ENCODE results near the gene NAALADL2.

The NAALADL2 gene

DNA sequence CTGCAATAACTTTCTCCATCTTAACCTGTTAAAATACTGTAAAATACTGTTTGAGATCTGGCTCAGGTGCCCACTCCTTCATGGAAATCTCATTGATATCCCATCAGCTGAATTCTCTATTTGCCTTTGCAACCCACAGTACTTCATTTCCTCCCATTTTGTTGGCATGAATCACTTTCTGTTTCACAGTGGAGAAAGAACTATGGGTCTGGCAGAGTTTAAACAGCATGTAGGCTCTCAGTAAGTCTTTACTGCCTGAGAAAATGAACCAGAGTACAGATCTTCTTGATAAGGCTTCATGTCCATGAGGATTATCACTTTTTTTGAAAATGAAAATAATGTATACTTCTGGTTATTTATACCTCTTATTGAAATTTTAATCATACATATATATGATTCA lies 245.9 kb downstream of the NAALADL2 start:
- Histone ChIP-seq H4K20me1 (ENCODE audit: insufficient read depth) (no peaks in the 10 kb centered on the region), H3K4me1 (ENCODE audit: low read depth, poor library complexity, severe bottlenecking) (peaks cover 4% of the 10 kb centered on the region), H3K27ac (no peak overlapping the region), H3K36me3 (ENCODE audit: insufficient read depth) (no peaks in the 10 kb centered on the region), H3K4me2 (no peak overlapping the region), H3K4me3 (IDR thresholded peaks at IDR 0.05; ENCODE audit: insufficient read depth, low read depth, low read length) (no peak overlapping the region), H3K9ac (no peak overlapping the region), H2AFZ (ENCODE audit: low read depth) (no peak overlapping the region), H3K79me2 (ENCODE audit: insufficient read depth, low read depth) (no peaks in the 10 kb centered on the region), H3K27me3 (ENCODE audit: insufficient read depth, low read depth) (no peaks in the 10 kb centered on the region)
- TF ChIP-seq, protein P1, sequence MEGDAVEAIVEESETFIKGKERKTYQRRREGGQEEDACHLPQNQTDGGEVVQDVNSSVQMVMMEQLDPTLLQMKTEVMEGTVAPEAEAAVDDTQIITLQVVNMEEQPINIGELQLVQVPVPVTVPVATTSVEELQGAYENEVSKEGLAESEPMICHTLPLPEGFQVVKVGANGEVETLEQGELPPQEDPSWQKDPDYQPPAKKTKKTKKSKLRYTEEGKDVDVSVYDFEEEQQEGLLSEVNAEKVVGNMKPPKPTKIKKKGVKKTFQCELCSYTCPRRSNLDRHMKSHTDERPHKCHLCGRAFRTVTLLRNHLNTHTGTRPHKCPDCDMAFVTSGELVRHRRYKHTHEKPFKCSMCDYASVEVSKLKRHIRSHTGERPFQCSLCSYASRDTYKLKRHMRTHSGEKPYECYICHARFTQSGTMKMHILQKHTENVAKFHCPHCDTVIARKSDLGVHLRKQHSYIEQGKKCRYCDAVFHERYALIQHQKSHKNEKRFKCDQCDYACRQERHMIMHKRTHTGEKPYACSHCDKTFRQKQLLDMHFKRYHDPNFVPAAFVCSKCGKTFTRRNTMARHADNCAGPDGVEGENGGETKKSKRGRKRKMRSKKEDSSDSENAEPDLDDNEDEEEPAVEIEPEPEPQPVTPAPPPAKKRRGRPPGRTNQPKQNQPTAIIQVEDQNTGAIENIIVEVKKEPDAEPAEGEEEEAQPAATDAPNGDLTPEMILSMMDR (conservative IDR thresholded peaks at IDR 0.05; ENCODE audit: low read depth, low read length) = no peak

DNA sequence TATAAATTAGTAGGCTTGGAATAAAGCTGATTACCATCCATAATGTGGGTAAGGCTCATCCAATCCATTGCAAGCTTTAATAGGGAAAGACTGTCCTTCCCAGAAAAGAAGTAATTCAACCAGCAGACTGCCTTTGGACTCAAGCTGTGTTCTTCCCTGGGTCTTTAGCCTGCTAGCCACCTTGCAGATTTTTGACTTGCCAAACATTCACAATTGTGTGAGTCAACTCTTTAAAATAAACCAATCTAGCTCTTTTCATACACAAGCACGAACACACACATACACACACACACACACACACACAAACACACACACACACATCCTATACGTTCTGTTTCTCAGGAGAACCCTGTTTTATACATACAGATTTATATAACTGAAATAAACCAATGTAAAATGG lies 248.1 kb downstream of the NAALADL2 start:
- Histone ChIP-seq H3K36me3 (ENCODE audit: insufficient read depth) (no peaks in the 10 kb centered on the region), H2AFZ (ENCODE audit: low read depth) (no peak overlapping the region), H3K27me3 (ENCODE audit: insufficient read depth, low read depth) (no peaks in the 10 kb centered on the region), H3K4me3 (IDR thresholded peaks at IDR 0.05; ENCODE audit: insufficient read depth, low read depth, low read length) (no peak overlapping the region), H3K79me2 (ENCODE audit: insufficient read depth, low read depth) (no peaks in the 10 kb centered on the region), H3K9ac (no peak overlapping the region), H3K4me1 (ENCODE audit: low read depth, poor library complexity, severe bottlenecking) (peaks cover 17% of the 10 kb centered on the region), H3K27ac (no peak overlapping the region), H3K4me2 (no peak overlapping the region), H4K20me1 (ENCODE audit: insufficient read depth) (no peaks in the 10 kb centered on the region)
- TF ChIP-seq, protein P1 (conservative IDR thresholded peaks at IDR 0.05; ENCODE audit: low read depth, low read length) = no peak

GRCh38 chr3:175107995-175108394 lies 248.9 kb downstream of the NAALADL2 start:
- H3K4me2 ChIP-seq = no peak overlapping the region
- H3K4me3 ChIP-seq (IDR thresholded peaks at IDR 0.05; ENCODE audit: insufficient read depth, low read depth, low read length) = no peak overlapping the region
- H3K27ac ChIP-seq = no peak overlapping the region
- no peaks in the 10 kb centered on the region for H3K79me2 ChIP-seq (ENCODE audit: insufficient read depth, low read depth)
- no peaks in the 10 kb centered on the region for H3K36me3 ChIP-seq (ENCODE audit: insufficient read depth)
- TF ChIP-seq, protein P1 (conservative IDR thresholded peaks at IDR 0.05; ENCODE audit: low read depth, low read length) = no peak
- no peaks in the 10 kb centered on the region for H3K27me3 ChIP-seq (ENCODE audit: insufficient read depth, low read depth)
- no peak overlapping the region for H2AFZ ChIP-seq (ENCODE audit: low read depth)
- no peak overlapping the region for H3K9ac ChIP-seq
- H3K4me1 ChIP-seq (ENCODE audit: low read depth, poor library complexity, severe bottlenecking) = peaks cover 17% of the 10 kb centered on the region
- no peaks in the 10 kb centered on the region for H4K20me1 ChIP-seq (ENCODE audit: insufficient read depth)

GRCh38 chr3:175108613-175109151 lies 249.5 kb downstream of the NAALADL2 start:
- no peak overlapping the region for H2AFZ ChIP-seq (ENCODE audit: low read depth)
- no peaks in the 10 kb centered on the region for H3K27me3 ChIP-seq (ENCODE audit: insufficient read depth, low read depth)
- no peaks in the 10 kb centered on the region for H4K20me1 ChIP-seq (ENCODE audit: insufficient read depth)
- TF ChIP-seq, protein P1 (conservative IDR thresholded peaks at IDR 0.05; ENCODE audit: low read depth, low read length) = no peak
- H3K4me1 ChIP-seq (ENCODE audit: low read depth, poor library complexity, severe bottlenecking) = peaks cover 17% of the 10 kb centered on the region
- no peak overlapping the region for H3K27ac ChIP-seq
- H3K4me3 ChIP-seq (IDR thresholded peaks at IDR 0.05; ENCODE audit: insufficient read depth, low read depth, low read length) = no peak overlapping the region
- no peak overlapping the region for H3K4me2 ChIP-seq
- no peak overlapping the region for H3K9ac ChIP-seq
- H3K79me2 ChIP-seq (ENCODE audit: insufficient read depth, low read depth) = no peaks in the 10 kb centered on the region
- H3K36me3 ChIP-seq (ENCODE audit: insufficient read depth) = no peaks in the 10 kb centered on the region
